CD8-positive, alpha-beta memory T cell (primary cell): Measurements from ENCODE around the gene ACTL10. TPM values are rescaled to one million over a fixed set of nuclear protein-coding genes. Genes with fewer than 3 reads are reported as not detected.
A peak's percentile ranks its signal among the peaks of the same experiment; 100 is the strongest.

Source experiments
- CTCF ChIA-PET: fragments of 350-600 bp; sonication (Branson Sonifier 250); formaldehyde crosslinking; loops from one replicate; lab custom pipeline; 2021; ENCODE audit warnings: antibody characterized with exemption; lab: Charles Lee
- POLR2A ChIA-PET: fragments of 350-600 bp; sonication (Branson Sonifier 250); formaldehyde crosslinking; loops from one replicate; lab custom pipeline; 2021; ENCODE audit warnings: antibody characterized with exemption; lab: Charles Lee
- DNase-seq, 5 donors: peaks; one replicate each; pipeline versions ENCODE4 v3.0.0 to v3.0.0-alpha.2; 2020 to 2022; ENCODE audit warnings: mixed read lengths in 1 of 5
- H3K27ac ChIP-seq: one replicate; pipeline ENCODE4 v1.7.0; 2013; ENCODE audit warnings: low read depth, mild to moderate bottlenecking, low read length, moderate library complexity
- H3K27me3 ChIP-seq: 2 replicates; pipeline ENCODE4 v1.7.0; 2013; ENCODE audit warnings: low read length, mild to moderate bottlenecking; ENCODE audit not compliant: insufficient read depth, poor library complexity, severe bottlenecking
- H3K36me3 ChIP-seq: 2 replicates; pipeline ENCODE4 v1.7.0; 2013; ENCODE audit warnings: mild to moderate bottlenecking, low read length, moderate library complexity; ENCODE audit not compliant: insufficient read depth
- H3K4me1 ChIP-seq: 2 replicates; pipeline ENCODE4 v1.7.0; 2013; ENCODE audit warnings: mild to moderate bottlenecking, low read length, moderate library complexity; ENCODE audit not compliant: insufficient read depth
- H3K4me3 ChIP-seq: 2 replicates; pipeline ENCODE4 v1.7.0; 2013; ENCODE audit warnings: mild to moderate bottlenecking, low read length
- H3K9me3 ChIP-seq: 2 replicates; pipeline ENCODE4 v1.7.0; 2013; ENCODE audit warnings: mild to moderate bottlenecking, low read length
- H3K27ac Mint-ChIP-seq, 8 donors: one replicate each; pipeline ENCODE4 v1.8.0; 2020 to 2021; ENCODE audit warnings: mixed read lengths in 8 of 8, mild to moderate bottlenecking in 6 of 8, inconsistent platforms in 3 of 8, moderate library complexity in 3 of 8
- H3K27me3 Mint-ChIP-seq, 2 donors: one replicate each; pipeline ENCODE4 v1.8.0; 2020 to 2021; ENCODE audit warnings: mixed read lengths in 2 of 2, mild to moderate bottlenecking in 1 of 2, moderate library complexity in 1 of 2
- H3K36me3 Mint-ChIP-seq, 3 donors: one replicate each; pipeline ENCODE4 v1.8.0; 2020 to 2021; ENCODE audit warnings: mixed read lengths in 3 of 3, inconsistent platforms in 1 of 3, mild to moderate bottlenecking in 1 of 3
- H3K4me1 Mint-ChIP-seq, 3 donors: one replicate each; pipeline ENCODE4 v1.8.0; 2020 to 2021; ENCODE audit warnings: mixed read lengths in 3 of 3, inconsistent platforms in 1 of 3, mild to moderate bottlenecking in 1 of 3
- H3K4me3 Mint-ChIP-seq, 7 donors: one replicate each; pipeline ENCODE4 v1.8.0; 2020 to 2021; ENCODE audit warnings: mixed read lengths in 7 of 7, mild to moderate bottlenecking in 6 of 7, moderate library complexity in 4 of 7, inconsistent platforms in 2 of 7
- H3K9me3 Mint-ChIP-seq, 5 donors: one replicate each; pipeline ENCODE4 v1.8.0; 2020 to 2022; ENCODE audit warnings: mixed read lengths in 5 of 5, mild to moderate bottlenecking in 3 of 5, moderate library complexity in 2 of 5, inconsistent platforms in 1 of 5
- polyA plus RNA-seq: library from polyadenylated mRNA; unstranded; fragments of 300-500 nt; fragmentation: Illumina TruSeq; gene quantifications from one replicate; pipeline ENCODE4 v1.2.3, GENCODE V29; 2021
- total RNA-seq, 2 experiments: library from RNA; stranded (reverse); gene quantifications; one replicate each; pipeline ENCODE4 v1.2.3, GENCODE V29; 2021

The ACTL10 gene
- total and polyA plus RNA-seq, 3 experiments from 2014 or later, result 3.8 to 6.6 (median 4.6) TPM

- DNase-seq, result no peak
- CTCF ChIA-PET, result interaction anchor here (2.0 to 4.5 kb wide), 2 partner anchors 21 to 43 kb away, joined by 5 to 26 read pairs; partner anchors contain the start of genes ACTL10 and ZNF341
- Histone ChIP-seq H3K27me3 (no peaks in the 10 kb centered on the region), H3K27ac (peak overlapping the region; percentile 22), H3K4me1 (peaks cover 37% of the 10 kb centered on the region), H3K9me3 (no peaks in the 10 kb centered on the region), H3K36me3 (no peaks in the 10 kb centered on the region), H3K4me3 (no peak overlapping the region)
- H3K27ac Mint-ChIP-seq, result peak overlapping the region in 7 of 8 donors; percentile 30 to 92 (median 79)
- H3K4me3 Mint-ChIP-seq, result peak overlapping the region in 1 of 7 donors; percentile 34
- H3K36me3 Mint-ChIP-seq, result no peaks in the 10 kb centered on the region
- peaks cover 33 to 41% (median 37%) of the 10 kb centered on the region in 3 donors for H3K4me1 Mint-ChIP-seq
- H3K27me3 Mint-ChIP-seq, result no peaks in the 10 kb centered on the region
- H3K9me3 Mint-ChIP-seq, result no peaks in the 10 kb centered on the region
- POLR2A ChIA-PET, result interaction anchor here (0.5 to 1.4 kb wide), 2 partner anchors 31 to 954 kb away, joined by 3 to 8 read pairs; partner anchors contain the start of gene PXMP4
These were observed 22.2 kb downstream of the ACTL10 start for GRCh38 chr20:33688938-33689424.

GRCh38 chr20:33689493-33689892, 22.8 kb downstream of the ACTL10 start:
- peak overlapping the region in 3 of 7 donors; percentile 24 to 83 (median 70) for H3K4me3 Mint-ChIP-seq
- POLR2A ChIA-PET, result interaction anchor here (0.9 to 1.4 kb wide), 4 partner anchors 10 to 34 kb away, joined by 5 to 8 read pairs (median 7); partner anchors contain the start of gene PXMP4

GRCh38 chr20:33689973-33690372, 23.2 kb downstream of the ACTL10 start:
- Histone ChIP-seq H3K4me3 (peak overlapping the region; percentile 18), H3K36me3 (no peaks in the 10 kb centered on the region), H3K27ac (peak overlapping the region; percentile 29), H3K9me3 (no peaks in the 10 kb centered on the region), H3K27me3 (no peaks in the 10 kb centered on the region), H3K4me1 (peaks cover 33% of the 10 kb centered on the region)
- H3K4me1 Mint-ChIP-seq, result peaks cover 30 to 37% (median 35%) of the 10 kb centered on the region in 3 donors
- peak; percentile 23 to 76 (median 55) for DNase-seq
- no peaks in the 10 kb centered on the region for H3K36me3 Mint-ChIP-seq
- peak overlapping the region; percentile 76 to 92 (median 87) for H3K27ac Mint-ChIP-seq
- H3K4me3 Mint-ChIP-seq, result peak overlapping the region; percentile 24 to 87 (median 71)
- H3K27me3 Mint-ChIP-seq, result no peaks in the 10 kb centered on the region
- ChIA-PET CTCF (interaction anchor here (2.0 to 4.5 kb wide), 2 partner anchors 22 to 42 kb away, joined by 5 to 26 read pairs; partner anchors contain the start of genes ACTL10 and ZNF341), POLR2A (interaction anchor here (0.7 to 1.4 kb wide), 5 partner anchors 10 to 33 kb away, joined by 5 to 8 read pairs (median 6); partner anchors contain the start of gene PXMP4)
- H3K9me3 Mint-ChIP-seq, result no peaks in the 10 kb centered on the region

More at GRCh38 chr20:33689493-33689892, 22.8 kb downstream of the ACTL10 start:
- Mint-ChIP-seq H3K27me3 (no peaks in the 10 kb centered on the region), H3K9me3 (no peaks in the 10 kb centered on the region), H3K4me1 (peaks cover 33 to 40% (median 37%) of the 10 kb centered on the region in 3 donors), H3K36me3 (no peaks in the 10 kb centered on the region), H3K27ac (peak overlapping the region; percentile 76 to 92 (median 87))
- no peak for DNase-seq
- Histone ChIP-seq H3K9me3 (no peaks in the 10 kb centered on the region), H3K4me3 (no peak overlapping the region), H3K36me3 (no peaks in the 10 kb centered on the region), H3K4me1 (peaks cover 37% of the 10 kb centered on the region), H3K27ac (peak overlapping the region; percentile 29), H3K27me3 (no peaks in the 10 kb centered on the region)
- CTCF ChIA-PET, result interaction anchor here (2.0 to 4.5 kb wide), 2 partner anchors 22 to 43 kb away, joined by 5 to 26 read pairs; partner anchors contain the start of genes ACTL10 and ZNF341

GRCh38 chr20:33693289-33693688, 26.5 kb downstream of the ACTL10 start:
- Histone ChIP-seq H3K4me3 (no peak overlapping the region), H3K4me1 (peaks cover 22% of the 10 kb centered on the region), H3K9me3 (no peaks in the 10 kb centered on the region), H3K36me3 (no peaks in the 10 kb centered on the region), H3K27ac (no peak overlapping the region), H3K27me3 (no peaks in the 10 kb centered on the region)
- H3K27ac Mint-ChIP-seq, result no peak overlapping the region
- POLR2A ChIA-PET, result no interaction called here
- DNase-seq, result no peak
- no peaks in the 10 kb centered on the region for H3K36me3 Mint-ChIP-seq
- peaks cover 0 to under 1% (median 0%) of the 10 kb centered on the region in 5 donors for H3K9me3 Mint-ChIP-seq
- no peak overlapping the region for H3K4me3 Mint-ChIP-seq
- CTCF ChIA-PET, result no interaction called here
- no peaks in the 10 kb centered on the region for H3K27me3 Mint-ChIP-seq
- H3K4me1 Mint-ChIP-seq, result peaks cover 20 to 21% (median 21%) of the 10 kb centered on the region in 3 donors

GRCh38 chr20:33693741-33694638, 27.2 kb downstream of the ACTL10 start:
- Histone ChIP-seq H3K4me3 (no peak overlapping the region), H3K36me3 (no peaks in the 10 kb centered on the region), H3K27ac (no peak overlapping the region), H3K9me3 (no peaks in the 10 kb centered on the region), H3K4me1 (peaks cover 19% of the 10 kb centered on the region), H3K27me3 (no peaks in the 10 kb centered on the region)
- POLR2A ChIA-PET, result no interaction called here
- no peak overlapping the region for H3K4me3 Mint-ChIP-seq
- no peaks in the 10 kb centered on the region for H3K36me3 Mint-ChIP-seq
- DNase-seq, result no peak
- CTCF ChIA-PET, result interaction anchor here (1.5 kb wide), 1 partner anchor 26 kb away, joined by 5 read pairs; the partner anchor contains the start of gene ACTL10
- peaks cover 13 to 14% (median 14%) of the 10 kb centered on the region in 3 donors for H3K4me1 Mint-ChIP-seq
- H3K9me3 Mint-ChIP-seq, result peaks cover 0 to 2% (median 0%) of the 10 kb centered on the region in 5 donors
- H3K27me3 Mint-ChIP-seq, result no peaks in the 10 kb centered on the region
- no peak overlapping the region for H3K27ac Mint-ChIP-seq

- DNase-seq, result no peak
- Mint-ChIP-seq H3K27me3 (no peaks in the 10 kb centered on the region), H3K9me3 (peaks cover 0 to 2% (median 0%) of the 10 kb centered on the region in 5 donors), H3K27ac (no peak overlapping the region), H3K36me3 (no peaks in the 10 kb centered on the region), H3K4me1 (peaks cover 7 to 8% (median 8%) of the 10 kb centered on the region in 3 donors), H3K4me3 (no peak overlapping the region)
- Histone ChIP-seq H3K36me3 (no peaks in the 10 kb centered on the region), H3K9me3 (no peaks in the 10 kb centered on the region), H3K27me3 (no peaks in the 10 kb centered on the region), H3K4me1 (peaks cover 13% of the 10 kb centered on the region), H3K27ac (no peak overlapping the region), H3K4me3 (no peak overlapping the region)
- ChIA-PET CTCF (interaction anchor here (1.5 kb wide), 1 partner anchor 27 kb away, joined by 5 read pairs; the partner anchor contains the start of gene ACTL10), POLR2A (no interaction called here)
These were observed 27.9 kb downstream of the ACTL10 start for GRCh38 chr20:33694639-33695012.

GRCh38 chr20:33696448-33696847, 29.7 kb downstream of the ACTL10 start:
- no peak overlapping the region for H3K4me3 ChIP-seq
- H3K27me3 Mint-ChIP-seq, result peaks cover 0 to 1% of the 10 kb centered on the region in 2 donors
- no peak overlapping the region for H3K4me3 Mint-ChIP-seq
- H3K36me3 Mint-ChIP-seq, result no peaks in the 10 kb centered on the region
- H3K9me3 ChIP-seq, result no peaks in the 10 kb centered on the region
- peaks cover 0 to 2% (median 0%) of the 10 kb centered on the region in 5 donors for H3K9me3 Mint-ChIP-seq
- CTCF ChIA-PET, result interaction anchor here (1.4 kb wide), 1 partner anchor 17 kb away, joined by 3 read pairs; no protein-coding TSS in a partner anchor
- no peak for DNase-seq
- no peak overlapping the region for H3K27ac Mint-ChIP-seq
- no peaks in the 10 kb centered on the region for H3K4me1 ChIP-seq
- H3K27me3 ChIP-seq, result no peaks in the 10 kb centered on the region
- no peaks in the 10 kb centered on the region for H3K4me1 Mint-ChIP-seq
- POLR2A ChIA-PET, result no interaction called here
- H3K27ac ChIP-seq, result no peak overlapping the region
- H3K36me3 ChIP-seq, result no peaks in the 10 kb centered on the region
